Thyroid gland (tissue), 4 donors: Measurements from ENCODE around the gene POU6F2.

Experiments
- POLR2A ChIP-seq, 2 donors: fragments of 450-650 bp; IDR thresholded peaks; one replicate each; pipeline ENCODE4 v1.6.1; 2017; ENCODE audit warnings: antibody characterized with exemption in 2 of 2, mild to moderate bottlenecking in 2 of 2, moderate library complexity in 1 of 2
- TF ChIP-seq, protein P1 (sequence below), 6 experiments: fragments of 200-600 bp in 3 of 6; fragments of 450-650 bp in 3 of 6; sonication (generic) in 3 of 6; IDR thresholded peaks; one replicate each; pipeline ENCODE4 v1.5.1; 2016 to 2019; ENCODE audit warnings: antibody characterized with exemption in 6 of 6, mild to moderate bottlenecking in 2 of 6, inconsistent platforms in 1 of 6, moderate library complexity in 1 of 6

GRCh38 chr7:39509912-39510311 is 532.2 kb downstream of the POU6F2 start:
- TF ChIP-seq, protein P1, sequence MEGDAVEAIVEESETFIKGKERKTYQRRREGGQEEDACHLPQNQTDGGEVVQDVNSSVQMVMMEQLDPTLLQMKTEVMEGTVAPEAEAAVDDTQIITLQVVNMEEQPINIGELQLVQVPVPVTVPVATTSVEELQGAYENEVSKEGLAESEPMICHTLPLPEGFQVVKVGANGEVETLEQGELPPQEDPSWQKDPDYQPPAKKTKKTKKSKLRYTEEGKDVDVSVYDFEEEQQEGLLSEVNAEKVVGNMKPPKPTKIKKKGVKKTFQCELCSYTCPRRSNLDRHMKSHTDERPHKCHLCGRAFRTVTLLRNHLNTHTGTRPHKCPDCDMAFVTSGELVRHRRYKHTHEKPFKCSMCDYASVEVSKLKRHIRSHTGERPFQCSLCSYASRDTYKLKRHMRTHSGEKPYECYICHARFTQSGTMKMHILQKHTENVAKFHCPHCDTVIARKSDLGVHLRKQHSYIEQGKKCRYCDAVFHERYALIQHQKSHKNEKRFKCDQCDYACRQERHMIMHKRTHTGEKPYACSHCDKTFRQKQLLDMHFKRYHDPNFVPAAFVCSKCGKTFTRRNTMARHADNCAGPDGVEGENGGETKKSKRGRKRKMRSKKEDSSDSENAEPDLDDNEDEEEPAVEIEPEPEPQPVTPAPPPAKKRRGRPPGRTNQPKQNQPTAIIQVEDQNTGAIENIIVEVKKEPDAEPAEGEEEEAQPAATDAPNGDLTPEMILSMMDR (IDR thresholded peaks at IDR 0.05), result no peak
- no peak for TF ChIP-seq POLR2A (IDR thresholded peaks at IDR 0.05)
